NCI-H2081 (cell line): ENCODE data around the gene TAF11L5.
"Not testable (repeated sequence)": the region's sequence is repeated elsewhere in the genome, so short reads cannot be mapped to it uniquely, and the experiment has no call there.

Experiments used
- DNase-seq, 2 experiments: peaks; one replicate each; lab custom pipeline; 2025; lab: John Stamatoyannopoulos, UW

The TAF11L5 gene

DNA sequence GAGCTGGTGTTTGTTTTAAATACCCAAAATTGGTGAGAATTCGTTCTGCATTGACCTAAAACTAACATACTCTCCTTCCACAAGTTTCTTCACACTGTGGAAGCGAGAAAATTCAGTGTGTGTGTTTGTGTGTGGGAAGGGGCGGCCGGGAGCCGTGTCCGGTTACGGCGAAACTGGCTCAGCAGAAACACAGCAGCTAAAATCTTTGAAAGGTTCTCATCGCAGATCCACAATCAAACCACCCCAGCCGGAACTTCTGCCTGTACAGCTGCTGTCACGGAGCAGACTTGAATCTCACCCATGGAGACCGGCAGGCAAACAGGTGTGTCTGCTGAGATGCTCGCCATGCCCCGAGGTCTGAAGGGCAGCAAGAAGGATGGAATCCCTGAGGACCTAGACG lies at the start of gene TAF11L5:
Gene TAF11L5 (plus strand): TSS at position 301 of the 400 bp plus-strand sequence.
- DNase-seq, result not testable (repeated sequence)

DNA sequence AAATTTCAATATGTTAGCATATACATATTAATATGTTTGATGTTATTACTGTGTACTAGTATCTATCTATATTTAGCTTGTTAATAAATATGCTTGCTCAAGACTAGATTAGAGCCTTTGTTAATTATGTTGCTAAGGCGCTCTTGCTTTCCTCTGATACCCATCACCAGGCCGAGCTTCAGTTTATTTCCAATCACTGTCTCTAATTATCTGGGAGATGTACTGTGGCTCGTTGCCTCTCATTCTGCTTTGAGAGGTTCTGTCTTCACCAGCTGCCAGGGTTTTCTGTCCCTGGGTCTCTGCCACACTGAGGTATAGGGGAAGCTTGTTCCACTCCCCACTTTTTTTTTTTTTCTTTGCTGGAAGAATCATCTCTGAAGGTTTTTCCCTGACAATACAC lies 48.0 kb upstream of the TAF11L5 start:
- no peak for DNase-seq

DNA sequence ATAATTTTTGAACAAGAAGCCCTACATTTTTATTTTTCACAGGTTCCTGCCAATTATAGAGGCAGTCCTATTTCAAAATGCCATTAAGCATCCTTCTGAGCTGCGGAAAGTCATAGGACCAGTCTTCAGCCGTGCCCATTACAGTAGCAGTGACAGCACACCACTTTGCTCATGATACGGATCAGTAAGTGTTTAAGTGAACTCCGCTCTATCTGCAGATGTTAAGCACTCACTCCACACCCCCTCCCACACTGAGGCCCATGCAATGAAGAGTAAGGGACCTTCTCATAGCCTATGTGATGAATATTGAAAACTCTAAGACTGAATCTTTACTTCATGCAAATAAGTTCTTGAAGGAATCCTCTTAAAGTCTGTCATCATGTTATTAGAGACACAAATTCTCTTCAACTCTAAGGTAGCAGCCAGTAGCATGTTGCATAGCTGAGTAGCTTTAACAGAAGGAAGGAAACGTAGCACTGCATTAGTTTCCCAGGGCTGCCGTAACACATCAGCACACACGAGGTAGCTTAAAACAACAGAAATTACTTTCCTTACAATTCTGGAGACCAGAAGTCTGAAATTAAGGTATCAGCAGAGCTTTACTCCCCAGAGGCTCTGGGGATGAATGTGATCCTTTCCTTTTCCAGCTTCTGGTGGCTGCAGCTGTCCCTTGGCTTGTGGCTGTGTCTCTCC lies 47.3 kb upstream of the TAF11L5 start:
- DNase-seq, result no peak

DNA sequence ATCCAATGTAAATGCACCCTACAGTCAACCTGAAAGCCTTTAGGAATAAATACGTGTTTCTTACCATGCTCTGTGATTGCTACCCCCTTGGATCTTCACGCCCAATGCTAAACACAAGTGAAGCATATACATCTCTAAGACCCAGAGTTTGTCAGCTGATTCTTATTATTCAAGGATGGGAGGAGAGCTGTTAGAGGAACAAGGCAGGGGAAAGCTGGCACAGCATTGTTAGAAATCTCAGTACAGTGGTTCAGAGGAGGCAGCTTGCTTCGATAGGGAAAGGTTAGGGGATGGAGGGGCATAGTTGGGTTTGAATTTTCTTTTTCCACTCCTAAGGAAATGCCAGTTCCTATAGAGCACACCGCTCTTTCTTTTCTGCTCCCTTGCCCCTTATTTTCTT lies 43.7 kb upstream of the TAF11L5 start:
- no peak for DNase-seq

DNA sequence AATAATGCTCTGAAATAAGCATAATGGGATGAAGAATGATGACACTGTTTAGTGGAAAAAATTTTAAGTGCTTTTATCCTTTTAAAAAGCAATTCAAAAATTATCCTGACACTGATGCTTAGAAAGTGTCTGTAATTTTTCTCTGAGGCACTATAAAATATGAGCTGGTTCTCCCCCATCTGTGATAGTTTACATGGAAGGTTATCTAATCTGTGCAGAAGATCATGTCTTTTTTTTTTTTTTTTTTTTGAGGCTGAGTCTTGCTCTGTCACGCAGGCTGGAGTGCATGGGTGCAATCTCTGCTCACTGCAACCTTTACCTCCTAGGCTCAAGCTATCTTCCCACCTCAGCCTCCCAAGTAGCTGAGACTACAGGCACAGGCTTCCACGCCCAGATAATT lies 42.2 kb upstream of the TAF11L5 start:
- DNase-seq, result no peak

DNA sequence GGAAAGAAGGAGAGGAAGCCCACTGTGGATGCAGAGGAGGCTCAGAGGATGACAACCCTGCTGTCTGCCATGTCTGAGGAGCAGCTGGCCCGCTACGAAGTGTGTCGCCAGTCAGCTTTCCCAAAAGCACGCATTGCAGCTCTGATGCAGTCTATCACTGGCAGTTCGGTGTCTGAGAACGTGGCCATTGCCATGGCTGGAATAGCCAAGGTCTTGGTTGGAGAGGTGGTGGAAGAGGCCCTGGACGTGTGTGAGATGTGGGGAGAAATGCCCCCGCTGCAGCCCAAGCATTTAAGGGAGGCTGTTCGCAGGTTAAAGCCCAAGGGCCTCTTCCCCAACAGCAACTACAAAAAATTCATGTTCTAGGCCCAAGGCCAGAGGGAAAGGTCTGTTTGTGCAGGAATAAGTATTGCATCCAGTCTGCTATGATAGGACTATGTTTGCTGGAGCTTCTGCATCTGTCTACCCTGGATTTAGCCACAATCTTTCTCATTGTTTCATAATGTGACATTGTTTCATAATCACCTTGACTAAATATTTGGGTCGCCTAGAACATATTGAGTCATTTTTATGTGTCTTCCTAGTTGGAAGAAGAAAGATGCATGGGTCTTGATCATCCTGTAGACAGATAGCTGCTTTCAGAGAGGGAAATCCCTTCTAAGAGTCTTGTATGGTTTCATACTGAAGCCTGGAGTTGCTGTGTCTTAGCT lies 38.4 kb upstream of the TAF11L5 start:
- not testable (repeated sequence) for DNase-seq

DNA sequence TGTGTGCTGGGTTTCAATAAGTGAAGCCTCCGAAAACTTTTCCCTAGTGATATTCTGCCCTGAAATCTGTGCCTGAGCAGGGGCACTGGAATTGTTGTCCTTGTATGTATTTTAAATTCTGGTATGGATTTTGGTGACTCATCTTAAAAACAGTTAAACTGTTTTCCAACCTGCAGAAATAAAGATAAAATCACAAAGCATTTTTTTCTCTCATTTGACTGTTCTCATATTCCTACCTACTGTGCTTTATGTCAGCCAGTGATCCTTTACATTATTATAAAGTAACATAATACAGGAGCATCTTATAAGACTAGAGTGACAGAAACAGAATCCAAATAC lies 37.9 kb upstream of the TAF11L5 start:
- no peak for DNase-seq

DNA sequence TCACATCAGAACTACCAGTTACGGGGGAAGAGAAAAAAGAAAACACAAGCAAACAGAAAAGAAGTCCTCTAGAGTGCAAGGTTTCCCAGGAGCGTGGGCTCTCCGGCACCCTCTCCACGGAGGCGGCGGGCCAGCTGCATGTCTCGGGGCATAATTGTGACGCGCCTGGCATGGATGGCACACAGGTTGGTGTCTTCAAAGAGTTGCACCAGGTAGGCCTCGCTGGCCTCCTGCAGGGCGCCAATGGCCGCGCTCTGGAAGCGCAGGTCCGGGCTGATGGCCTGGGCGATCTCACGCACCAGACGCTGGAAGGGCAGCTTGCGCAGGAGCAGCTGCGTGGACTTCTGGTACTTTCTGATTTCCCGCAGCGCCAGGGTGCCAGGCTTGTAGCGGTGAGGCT lies 33.8 kb upstream of the TAF11L5 start:
- DNase-seq, result not testable (repeated sequence)

DNA sequence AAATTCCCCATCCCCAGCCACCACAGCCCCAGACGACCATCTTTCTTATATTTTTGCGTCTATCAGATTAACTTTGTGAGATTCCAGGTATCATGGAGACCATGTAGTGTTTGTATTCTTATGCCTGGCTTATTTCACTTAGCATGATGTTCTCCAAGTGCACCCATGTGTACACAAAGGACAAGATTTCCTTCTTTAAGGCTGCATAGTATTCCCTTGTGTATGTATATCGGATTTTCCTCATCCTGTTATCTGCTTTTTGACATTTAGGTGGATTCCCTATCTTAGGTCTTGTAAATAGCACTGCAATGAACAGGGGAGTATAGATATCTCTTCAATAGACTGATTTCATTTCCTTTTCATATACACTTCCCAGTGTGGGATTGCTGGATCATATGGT lies 32.3 kb upstream of the TAF11L5 start:
- DNase-seq, result no peak

DNA sequence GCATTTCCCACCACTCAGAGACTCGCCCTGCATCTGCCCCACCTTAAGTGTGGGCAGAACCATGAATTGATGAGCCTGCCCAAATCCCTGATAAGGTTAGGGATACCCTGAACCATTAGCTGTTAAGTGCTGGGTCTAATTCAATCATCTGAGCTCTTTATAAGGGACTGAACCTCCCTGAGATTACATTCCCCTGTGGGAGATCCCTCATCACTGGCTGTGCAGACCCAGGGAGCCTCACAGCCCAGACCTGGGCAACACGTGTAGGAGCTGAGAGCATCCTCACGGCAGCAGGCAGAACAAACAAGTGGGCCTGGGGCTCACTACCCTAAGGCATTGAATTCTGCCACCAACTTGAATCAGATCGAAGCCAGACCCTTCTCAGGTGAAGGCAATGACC lies 27.6 kb upstream of the TAF11L5 start:
- DNase-seq, result no peak

DNA sequence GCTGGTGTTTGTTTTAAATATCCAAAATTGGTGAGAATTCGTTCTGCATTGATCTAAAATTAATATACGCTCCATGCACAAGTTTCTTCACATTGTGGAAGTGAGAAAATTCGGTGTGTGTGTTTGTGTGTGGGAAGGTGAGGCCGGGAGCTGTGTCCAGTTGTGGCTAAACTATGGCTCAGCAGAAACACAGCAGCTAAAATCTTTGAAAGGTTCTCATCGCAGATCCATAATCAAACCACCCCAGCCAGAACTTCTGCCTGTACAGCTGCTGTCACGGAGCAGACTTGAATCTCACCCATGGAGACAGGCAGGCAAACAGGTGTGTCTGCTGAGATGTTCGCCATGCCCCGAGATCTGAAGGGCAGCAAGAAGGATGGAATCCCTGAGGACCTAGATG lies 27.1 kb upstream of the TAF11L5 start, which contains the start of gene TAF11L2:
Gene TAF11L2 (plus strand): TSS at position 301 of the 400 bp plus-strand sequence.
- not testable (repeated sequence) for DNase-seq

DNA sequence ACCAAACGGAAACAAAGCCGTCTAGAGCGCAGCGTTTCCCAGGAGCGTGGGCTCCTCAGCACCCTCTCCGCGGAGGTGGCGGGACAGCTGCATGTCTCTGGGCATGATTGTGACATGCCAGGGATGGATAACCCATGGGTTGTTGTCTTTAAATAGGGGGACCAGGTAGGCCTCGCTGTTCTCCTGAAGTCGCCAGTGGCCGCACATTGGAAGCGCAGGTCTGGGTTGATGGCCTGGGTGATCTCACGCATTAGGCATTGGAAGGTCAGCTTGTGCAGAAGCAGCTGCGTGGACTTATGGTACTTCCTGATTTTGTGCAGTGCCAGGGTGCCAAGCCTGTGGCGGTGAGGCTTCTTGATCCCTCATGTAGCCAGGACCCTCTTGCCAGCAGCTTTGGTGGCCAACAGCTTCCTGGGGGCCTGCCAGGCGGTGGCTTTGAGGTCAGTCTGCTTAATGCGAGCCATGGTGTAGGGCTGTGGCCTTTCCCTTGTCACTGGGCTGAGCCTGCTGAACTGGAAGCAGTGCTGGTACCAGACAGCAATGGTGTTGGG lies 13.2 kb upstream of the TAF11L5 start:
- DNase-seq, result no peak

DNA sequence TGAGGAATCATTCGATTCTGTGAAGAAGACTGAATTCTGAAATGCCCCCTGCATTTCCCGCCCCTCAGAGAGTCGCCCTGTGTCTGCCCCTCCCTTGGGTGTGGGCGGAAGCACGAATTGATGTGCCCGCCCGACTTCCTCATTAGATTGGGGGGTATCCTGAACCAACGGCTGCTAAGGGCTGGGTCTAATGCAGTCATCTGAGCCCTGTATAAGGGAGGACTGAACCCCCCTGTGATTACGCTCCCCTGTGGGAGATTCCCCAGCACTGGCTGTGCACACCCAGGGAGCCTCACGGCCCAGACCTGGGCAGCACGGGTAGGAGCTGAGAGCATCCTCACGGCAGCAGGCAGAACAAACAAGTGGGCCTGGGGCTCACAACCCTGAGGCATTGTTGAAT lies 7.5 kb upstream of the TAF11L5 start:
- DNase-seq, result not testable (repeated sequence)

DNA sequence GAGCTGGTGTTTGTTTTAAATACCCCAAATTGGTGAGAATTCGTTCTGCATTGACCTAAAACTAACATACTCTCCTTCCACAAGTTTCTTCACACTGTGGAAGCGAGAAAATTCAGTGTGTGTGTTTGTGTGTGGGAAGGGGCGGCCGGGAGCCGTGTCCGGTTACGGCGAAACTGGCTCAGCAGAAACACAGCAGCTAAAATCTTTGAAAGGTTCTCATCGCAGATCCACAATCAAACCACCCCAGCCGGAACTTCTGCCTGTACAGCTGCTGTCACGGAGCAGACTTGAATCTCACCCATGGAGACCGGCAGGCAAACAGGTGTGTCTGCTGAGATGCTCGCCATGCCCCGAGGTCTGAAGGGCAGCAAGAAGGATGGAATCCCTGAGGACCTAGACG lies 7.0 kb upstream of the TAF11L5 start, which contains the start of gene TAF11L3:
Gene TAF11L3 (plus strand): TSS at position 301 of the 400 bp plus-strand sequence.
- not testable (repeated sequence) for DNase-seq

DNA sequence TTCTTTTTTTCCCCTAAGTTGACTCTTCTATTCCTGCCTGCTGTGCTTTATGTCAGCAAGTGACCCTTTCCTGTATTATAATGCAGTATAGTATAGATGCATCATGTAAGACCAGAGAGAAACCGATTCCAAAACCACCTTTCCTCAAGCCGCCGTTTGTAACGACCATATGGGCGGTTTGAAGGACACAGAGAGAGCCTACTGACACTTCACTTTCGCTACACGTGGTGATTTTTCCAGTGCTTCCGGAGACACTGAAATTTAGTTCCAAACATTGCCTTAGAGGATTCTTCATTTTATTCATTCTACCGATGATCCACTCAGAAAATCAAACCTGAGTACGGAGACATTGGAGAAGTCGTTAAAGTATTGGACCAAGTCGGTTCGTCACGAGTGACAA lies 5.5 kb upstream of the TAF11L5 start:
- not testable (repeated sequence) for DNase-seq

DNA sequence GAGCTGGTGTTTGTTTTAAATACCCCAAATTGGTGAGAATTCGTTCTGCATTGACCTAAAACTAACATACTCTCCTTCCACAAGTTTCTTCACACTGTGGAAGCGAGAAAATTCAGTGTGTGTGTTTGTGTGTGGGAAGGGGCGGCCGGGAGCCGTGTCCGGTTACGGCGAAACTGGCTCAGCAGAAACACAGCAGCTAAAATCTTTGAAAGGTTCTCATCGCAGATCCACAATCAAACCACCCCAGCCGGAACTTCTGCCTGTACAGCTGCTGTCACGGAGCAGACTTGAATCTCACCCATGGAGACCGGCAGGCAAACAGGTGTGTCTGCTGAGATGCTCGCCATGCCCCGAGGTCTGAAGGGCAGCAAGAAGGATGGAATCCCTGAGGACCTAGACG lies 3.5 kb upstream of the TAF11L5 start, which contains the start of gene TAF11L4:
Gene TAF11L4 (plus strand): TSS at position 301 of the 400 bp plus-strand sequence.
- not testable (repeated sequence) for DNase-seq

DNA sequence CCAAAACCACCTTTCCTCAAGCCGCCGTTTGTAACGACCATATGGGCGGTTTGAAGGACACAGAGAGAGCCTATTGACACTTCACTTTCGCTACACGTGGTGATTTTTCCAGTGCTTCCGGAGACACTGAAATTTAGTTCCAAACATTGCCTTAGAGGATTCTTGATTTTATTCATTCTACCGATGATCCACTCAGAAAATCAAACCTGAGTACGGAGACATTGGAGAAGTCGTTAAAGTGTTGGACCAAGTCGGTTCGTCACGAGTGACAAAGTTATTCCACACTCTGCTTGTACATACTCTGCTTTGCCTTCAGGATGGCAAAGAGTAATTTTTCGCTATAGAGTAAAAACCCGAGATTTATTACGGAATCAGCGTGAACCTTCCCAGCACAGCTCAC lies 1.5 kb downstream of the TAF11L5 start:
- not testable (repeated sequence) for DNase-seq

DNA sequence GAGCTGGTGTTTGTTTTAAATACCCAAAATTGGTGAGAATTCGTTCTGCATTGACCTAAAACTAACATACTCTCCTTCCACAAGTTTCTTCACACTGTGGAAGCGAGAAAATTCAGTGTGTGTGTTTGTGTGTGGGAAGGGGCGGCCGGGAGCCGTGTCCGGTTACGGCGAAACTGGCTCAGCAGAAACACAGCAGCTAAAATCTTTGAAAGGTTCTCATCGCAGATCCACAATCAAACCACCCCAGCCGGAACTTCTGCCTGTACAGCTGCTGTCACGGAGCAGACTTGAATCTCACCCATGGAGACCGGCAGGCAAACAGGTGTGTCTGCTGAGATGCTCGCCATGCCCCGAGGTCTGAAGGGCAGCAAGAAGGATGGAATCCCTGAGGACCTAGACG lies 3.3 kb downstream of the TAF11L5 start, which contains the start of gene TAF11L6:
Gene TAF11L6 (plus strand): TSS at position 301 of the 400 bp plus-strand sequence.
- DNase-seq, result not testable (repeated sequence)
